Upper lobe of left lung (tissue), 4 donors: ENCODE results near the gene SLFN14.

ENCODE experiments used
- CTCF ChIP-seq, 6 experiments: fragments of 450-650 bp in 4 of 6; fragments of 200-600 bp in 2 of 6; sonication (generic) in 2 of 6; IDR thresholded peaks; one replicate each; pipeline ENCODE4 v1.5.1; 2016 to 2019; ENCODE audit warnings: antibody characterized with exemption in 6 of 6
- EP300 ChIP-seq, 4 donors: sonication (generic); formaldehyde crosslinking; IDR thresholded peaks; one replicate each; pipeline ENCODE4 v1.5.1; 2017; ENCODE audit warnings: antibody characterized with exemption in 4 of 4, control low read depth in 2 of 4
- POLR2A ChIP-seq, 4 donors: fragments of 450-650 bp; IDR thresholded peaks; one replicate each; pipeline ENCODE4 v1.5.1; 2016 to 2017; ENCODE audit warnings: antibody characterized with exemption in 4 of 4, mild to moderate bottlenecking in 2 of 4
- POLR2AphosphoS5 ChIP-seq, 2 donors: sonication (generic); formaldehyde crosslinking; IDR thresholded peaks; one replicate each; pipeline ENCODE4 v1.5.1; 2017; ENCODE audit warnings: antibody characterized with exemption in 2 of 2

DNA sequence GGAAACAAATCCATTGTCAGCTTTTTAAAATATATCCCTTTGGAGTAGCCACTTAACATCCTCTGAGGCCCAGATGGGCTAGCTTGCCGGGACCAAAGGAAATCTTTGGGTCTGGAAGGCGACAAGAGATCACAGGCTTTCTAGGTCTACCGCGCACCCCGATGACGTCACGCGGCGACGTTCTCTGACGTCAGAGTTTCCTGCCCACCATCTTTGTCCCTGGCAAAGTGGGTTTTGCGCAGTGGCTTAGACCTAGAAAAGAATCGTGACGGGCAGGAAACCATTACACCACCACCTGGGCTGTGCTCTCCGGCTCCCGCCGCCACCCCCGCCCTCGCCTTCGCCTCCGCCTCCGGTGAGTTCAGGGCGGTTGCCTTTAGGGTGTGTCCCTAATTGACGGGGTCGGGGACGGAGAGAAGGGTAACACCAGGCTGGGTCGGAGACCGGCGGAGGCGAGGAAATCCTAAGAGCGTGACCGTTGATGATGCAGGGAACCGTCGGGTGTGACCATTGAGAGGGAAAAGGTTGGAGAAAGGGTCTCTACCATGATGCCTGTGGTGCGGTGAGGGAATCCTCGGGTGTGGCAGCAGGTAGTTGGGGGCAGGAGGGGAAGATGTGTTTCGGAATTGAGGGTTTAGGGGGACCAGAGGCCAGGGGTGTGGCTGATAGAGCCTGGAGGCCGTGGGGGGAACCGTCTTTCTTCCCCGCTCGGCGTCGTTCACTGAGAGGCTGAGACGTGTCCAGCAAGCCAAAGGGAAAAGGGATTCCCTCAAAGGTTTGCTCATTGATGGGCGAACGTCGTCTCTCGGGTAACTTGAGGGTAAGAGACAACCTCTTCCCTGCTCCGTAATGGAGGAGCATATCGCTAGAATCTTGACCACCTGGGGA lies 26.7 kb upstream of the SLFN14 start, which contains the start of gene AP2B1:
- TF ChIP-seq CTCF (IDR thresholded peaks at IDR 0.05) (peak in 2 of 6 experiments; percentile 16 to 38), POLR2A (IDR thresholded peaks at IDR 0.05) (peak in 3 of 4 donors; percentile 68 to 83 (median 81)), POLR2AphosphoS5 (IDR thresholded peaks at IDR 0.05) (peak; percentile 93 to 96), EP300 (IDR thresholded peaks at IDR 0.05) (peak in 2 of 4 donors; percentile 26 to 82)
